NCI-H1048 (cell line): Measurements from ENCODE around the gene TSPEAR.

Experiments
- DNase-seq: peaks from one replicate; lab custom pipeline; 2025; lab: John Stamatoyannopoulos, UW

TSPEAR gene

DNA sequence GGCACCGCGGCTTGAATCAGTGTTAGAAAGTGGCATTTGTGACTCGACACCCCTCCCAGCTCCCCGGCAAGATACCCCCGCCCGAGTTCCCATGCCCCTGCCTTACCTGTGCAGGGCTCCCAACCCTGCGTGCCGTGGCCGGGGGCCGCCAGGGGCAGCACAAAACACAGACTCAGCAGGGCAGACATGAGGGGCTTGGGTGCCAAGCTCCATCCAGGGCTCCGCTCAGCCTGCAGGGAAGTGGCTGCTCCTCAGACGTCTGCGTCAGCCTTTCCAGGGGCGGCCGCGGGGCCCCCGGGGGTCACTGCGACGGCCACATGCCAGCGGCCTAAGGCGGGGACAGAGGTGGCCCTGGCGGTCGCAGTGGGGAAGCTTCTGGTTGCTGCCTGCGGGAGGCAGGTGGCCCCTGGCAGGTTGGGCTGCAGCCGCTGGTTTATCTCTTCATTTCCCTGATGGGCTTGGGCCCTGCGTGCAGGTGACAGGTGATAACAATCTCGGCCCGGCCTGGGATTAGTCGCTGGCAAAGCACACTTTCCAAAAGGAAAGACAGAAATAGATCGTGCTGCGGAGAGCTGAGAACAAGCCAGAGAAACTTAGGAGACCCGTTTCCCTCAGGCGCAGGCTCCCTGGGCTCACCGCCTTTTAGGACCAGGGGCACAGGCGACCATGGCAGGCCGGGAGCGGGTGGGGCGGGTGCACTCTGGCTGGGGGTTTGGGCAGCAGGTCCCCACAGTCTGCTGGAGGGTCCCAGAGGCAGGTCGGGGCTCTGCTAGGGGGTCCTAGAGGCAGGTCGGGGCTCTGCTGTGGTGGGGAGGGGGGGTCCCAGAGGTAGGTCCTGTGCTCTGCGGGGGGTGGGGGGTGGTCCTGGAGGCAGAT lies at the start of gene TSPEAR:
TSS of gene TSPEAR (minus strand) at position 246 of the 876 bp plus-strand sequence. CDS start at position 188, 58 bp downstream.
- DNase-seq, result no peak

DNA sequence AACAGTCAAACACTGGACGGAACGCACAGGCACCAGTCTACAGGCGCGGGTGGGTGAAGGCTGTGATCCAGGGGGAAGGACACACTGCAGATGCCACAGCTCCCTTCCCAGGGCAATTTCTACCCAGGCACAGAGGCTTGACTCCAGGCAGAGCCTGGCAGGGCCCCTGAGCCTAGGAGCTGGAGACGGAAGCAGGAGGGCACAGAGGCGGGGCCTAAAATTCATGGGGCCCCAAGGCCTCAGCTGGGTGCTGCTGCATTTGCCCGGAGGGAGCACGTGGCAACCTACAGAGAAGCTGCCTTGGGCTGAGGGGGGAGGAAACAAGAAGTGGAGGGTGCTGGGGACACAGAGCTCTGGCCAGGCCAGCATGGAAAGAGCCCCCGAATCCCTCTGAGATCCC lies 49.0 kb upstream of the TSPEAR start:
- DNase-seq, result no peak

- no peak for DNase-seq
Observed at GRCh38 chr21:44759628-44760285, 48.4 kb upstream of the TSPEAR start.

- DNase-seq, result no peak
Observed at GRCh38 chr21:44758781-44759627, 47.6 kb upstream of the TSPEAR start.

GRCh38 chr21:44758141-44758561 lies 46.8 kb upstream of the TSPEAR start:
- no peak for DNase-seq

DNA sequence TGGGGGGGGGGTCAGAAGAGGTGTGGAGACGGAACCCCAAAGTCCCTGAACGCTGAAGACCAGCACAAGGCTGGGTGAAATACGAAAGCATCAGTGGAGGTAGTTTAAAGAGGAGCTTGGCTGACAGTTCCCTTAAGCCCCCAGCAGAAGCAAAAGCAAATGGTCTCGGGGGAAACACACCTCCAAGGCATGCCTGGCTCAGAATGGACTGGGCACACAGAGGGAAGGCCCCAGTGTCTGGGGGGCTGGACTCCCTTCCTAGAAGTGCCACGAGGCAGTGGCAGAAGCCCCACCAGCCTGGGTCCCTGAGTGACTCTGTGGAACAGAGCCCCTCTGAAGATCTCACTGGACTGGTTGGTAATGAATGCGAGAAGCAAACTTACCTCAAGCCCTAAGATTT lies 46.4 kb upstream of the TSPEAR start:
- no peak for DNase-seq

GRCh38 chr21:44756423-44757185 lies 45.2 kb upstream of the TSPEAR start:
- no peak for DNase-seq

DNA sequence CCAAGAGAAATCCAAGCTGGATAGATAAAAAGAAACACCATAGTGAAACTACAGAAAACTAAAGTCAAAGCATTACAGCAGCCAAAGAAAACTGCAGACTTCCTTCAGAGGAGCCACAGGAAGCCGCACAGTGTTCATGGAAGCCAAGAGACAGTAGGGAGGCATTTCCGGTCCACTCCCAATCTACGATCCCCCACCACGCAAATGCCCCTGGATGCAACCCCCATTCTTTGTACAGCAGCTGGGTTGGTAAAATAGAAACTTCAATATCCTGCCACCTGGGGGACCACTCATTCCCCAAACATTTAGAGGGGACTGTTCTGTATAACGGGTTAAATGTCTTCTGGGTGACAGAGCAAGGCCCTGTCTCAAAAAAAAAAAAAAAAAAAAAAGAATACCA lies 43.9 kb upstream of the TSPEAR start:
- no peak for DNase-seq

DNA sequence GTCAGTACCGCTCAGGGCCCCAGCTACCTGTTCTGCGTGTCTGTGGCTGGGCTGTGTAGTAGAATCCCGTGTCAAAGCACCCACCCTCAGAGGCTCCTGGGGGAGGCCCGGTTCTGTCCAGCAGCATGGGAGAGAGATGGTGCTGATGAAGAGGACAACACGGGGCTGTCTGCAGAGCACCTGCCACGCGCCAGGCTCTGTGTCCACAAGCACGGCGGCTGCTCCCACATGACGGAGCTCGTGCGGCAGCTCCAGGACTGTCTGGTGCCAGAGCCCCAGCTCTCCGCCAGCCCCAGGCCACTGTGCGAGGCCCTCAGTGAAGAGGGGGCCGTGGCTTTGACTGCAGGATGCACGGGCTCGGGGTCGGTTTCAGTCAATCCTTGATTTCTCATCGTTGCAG lies 42.0 kb upstream of the TSPEAR start:
- no peak for DNase-seq

GRCh38 chr21:44752671-44753235 lies 41.4 kb upstream of the TSPEAR start:
- no peak for DNase-seq

DNA sequence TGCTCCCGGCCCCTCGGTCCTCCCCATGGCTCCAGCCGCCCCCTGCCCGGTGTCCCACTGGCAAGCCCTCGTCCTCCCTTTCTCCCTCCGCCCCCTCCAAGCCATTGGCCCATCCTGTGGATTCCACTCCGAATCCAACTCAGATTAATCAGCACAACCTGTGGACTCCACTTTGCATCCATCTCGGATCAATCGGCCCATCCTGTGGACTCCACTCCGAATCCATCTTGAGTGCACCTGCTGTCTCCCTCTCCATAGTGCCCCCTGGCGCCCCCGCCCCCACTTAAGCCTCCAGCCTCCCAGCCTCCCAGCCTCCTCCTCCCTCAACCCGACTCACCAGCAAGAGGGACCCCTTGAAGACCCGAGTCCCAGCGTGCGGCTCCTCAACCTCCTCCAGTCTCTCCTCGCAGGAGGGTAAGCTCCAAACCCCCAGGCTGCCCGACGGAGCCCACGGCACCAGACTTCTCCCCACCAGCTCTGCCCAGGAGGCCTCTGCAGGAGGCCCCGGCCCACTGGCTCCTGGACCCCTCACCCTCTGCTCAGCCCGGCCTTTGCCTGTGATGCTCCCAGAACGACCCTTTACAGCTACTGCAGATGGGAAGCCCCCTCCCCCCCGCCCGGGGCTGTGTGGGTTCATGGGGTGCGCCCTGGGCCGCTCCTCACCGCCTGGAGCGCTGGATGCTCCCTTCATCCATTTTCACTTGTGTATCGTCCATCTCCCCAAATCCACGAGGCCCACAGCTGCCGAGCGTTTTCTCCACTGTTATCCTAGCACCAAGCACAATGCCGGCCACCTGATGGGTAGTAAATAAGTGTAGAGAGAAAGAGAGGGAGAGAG lies 40.6 kb upstream of the TSPEAR start:
- DNase-seq, result no peak

GRCh38 chr21:44751186-44751798 lies 39.9 kb upstream of the TSPEAR start:
- no peak for DNase-seq

GRCh38 chr21:44750675-44751025 lies 39.3 kb upstream of the TSPEAR start:
- DNase-seq, result no peak

DNA sequence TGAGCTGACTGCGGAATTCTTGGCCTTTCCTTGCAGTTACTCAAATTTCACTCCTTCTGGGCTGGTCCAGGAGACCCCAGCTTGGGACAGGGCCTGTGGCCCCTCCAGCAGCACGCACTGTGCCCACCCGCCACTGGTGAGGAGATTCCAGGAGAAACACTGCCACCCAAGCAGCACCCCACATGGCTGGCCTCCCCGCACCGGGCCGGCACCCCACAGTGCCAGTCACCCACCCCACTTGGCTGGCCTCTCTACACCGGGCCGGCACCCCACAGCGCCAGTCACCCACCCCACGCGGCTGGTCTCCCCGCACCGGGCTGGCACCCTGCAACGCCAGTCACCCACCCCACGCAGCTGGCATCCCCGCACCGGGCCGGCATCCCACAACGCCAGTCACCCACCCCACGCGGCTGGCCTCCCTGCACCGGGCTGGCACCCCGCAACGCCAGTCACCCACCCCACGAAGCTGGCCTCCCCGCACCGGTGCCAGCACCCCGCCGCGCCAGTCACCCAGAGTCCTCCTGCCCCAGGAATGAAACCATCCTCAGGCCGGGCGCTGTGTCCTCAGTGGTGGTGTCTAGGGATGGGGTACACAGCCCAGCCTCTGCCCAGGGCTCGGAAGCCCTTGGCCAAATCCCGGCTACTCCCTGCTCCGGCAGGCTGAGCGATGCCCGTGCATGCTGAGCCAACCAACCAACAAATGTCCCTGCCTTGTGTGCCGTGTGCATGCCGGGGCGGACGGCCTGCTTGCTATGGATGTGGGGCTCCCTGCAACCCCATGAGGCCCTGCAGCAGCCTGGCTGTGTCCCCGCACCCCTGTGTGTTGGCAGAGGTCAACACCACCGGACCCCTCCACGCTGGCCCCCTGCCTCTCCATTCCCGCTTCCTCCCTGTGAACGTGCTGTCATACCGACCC lies 38.6 kb upstream of the TSPEAR start:
- DNase-seq, result no peak

DNA sequence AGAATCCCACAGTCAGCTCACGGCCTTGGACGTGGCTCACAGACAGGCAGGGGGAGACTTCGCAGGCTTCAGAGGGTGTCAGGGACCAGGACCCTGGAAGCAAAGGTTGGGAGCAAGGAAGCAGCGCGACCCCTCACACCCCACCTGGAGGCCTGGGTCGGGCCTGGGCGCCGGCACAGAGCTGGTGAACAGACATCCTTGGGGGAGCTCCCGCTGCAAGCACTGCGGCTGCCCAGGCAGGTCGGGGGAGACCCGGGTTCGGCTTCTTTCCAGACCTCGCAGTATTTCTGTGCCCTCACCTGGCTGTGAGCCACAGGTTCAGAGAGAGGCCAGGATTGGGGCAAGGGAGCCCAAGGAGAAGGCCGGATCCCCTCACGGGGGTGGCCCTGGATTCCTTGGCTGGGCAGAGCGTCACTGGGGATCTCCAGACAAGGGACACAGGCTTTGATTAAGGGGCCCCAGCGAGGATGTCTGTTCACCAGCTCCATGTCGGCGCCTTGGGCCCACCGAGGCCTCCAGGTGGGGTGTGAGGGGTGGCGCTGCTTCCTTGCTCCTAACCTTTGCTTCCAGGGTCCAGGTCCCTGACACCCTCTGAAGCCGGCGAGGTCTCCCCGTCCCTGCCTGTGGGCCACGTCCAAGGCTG lies 37.9 kb upstream of the TSPEAR start:
- no peak for DNase-seq

DNA sequence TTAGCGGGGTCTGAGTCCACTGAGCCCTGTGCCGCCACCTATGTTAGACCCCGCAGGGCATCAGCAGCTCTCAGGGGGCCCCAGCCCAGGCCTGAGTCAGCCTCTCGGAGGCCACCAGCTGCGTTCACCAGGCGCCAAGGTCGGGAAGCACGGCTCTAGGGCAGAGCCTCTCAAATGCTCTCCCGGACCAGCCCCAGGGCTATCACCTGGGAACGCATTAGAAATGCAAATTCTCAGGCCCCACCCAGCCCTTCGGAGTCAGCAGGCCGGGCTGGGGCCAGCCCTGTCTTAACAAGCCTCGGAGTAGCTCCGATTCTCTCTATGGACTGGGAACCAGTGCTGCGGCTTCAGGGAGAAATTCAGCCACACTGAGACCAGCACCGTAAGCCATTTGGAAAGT lies 37.2 kb upstream of the TSPEAR start:
- peak; percentile 16 for DNase-seq

GRCh38 chr21:44742418-44743153 lies 31.2 kb upstream of the TSPEAR start:
- no peak for DNase-seq

DNA sequence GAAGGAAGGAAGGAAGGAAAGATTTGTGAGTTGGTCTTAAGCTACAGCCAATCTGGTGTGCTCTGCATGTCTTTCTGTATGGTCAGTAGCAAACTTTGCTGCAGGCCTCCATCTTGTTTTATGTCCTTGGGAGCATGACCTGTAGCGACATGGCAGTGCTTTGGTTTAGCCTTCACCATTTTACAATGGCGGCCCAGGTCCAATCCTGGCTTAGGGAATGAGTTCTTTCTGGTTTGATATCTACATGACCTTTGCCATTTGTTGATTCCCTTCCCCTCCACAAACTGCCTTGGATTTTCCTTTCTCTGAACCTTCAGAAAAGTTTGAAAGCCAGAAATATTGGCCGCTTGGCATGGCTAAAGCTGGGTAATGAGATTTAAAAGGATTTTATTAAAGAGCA lies 30.5 kb upstream of the TSPEAR start:
- DNase-seq, result no peak
